ENCODE data around the gene TRIM29. TPM values are rescaled to one million over a fixed set of nuclear protein-coding genes. Genes with fewer than 3 reads are reported as not detected.
A peak's percentile ranks its signal among the peaks of the same experiment; 100 is the strongest.

TRIM29 gene
- total and polyA plus RNA-seq, 2 donors (not counting 1 experiment from before 2014, with no cell fraction given) = not detected

DNA sequence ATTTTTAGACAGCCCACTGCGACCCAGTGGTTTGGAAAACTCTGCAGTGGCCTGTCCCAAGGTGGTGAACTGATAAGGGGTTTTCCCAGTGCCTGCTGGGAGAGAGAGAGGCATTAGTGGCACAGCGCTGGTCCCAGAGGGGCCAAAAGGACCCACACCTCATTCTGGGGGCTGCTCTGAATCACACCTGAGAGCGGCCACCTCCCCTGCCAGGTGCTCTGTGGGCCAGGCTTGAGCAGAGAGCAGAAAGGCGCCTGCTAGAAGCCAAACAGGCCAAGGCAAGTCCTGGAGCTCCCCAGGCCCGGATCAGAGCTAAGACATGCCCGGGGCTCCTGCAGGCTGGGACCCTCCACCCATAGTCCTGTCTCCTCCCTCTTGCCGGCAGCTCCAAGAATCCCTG lies 20.9 kb downstream of the TRIM29 start:
- no peak overlapping the region for H3K27ac ChIP-seq (ENCODE audit: insufficient read depth, low read length)
- H4K20me1 ChIP-seq (ENCODE audit: control insufficient read depth, extremely low read depth, insufficient read depth, low read length) = no peaks in the 10 kb centered on the region
- DNase-seq (ENCODE audit: low read depth in 2 of 2) = no peak
- no peak overlapping the region for H2AFZ ChIP-seq (ENCODE audit: low read length)
- H3K4me2 ChIP-seq (ENCODE audit: extremely low read depth, insufficient read depth, low read length) = no peak overlapping the region
- H3K4me3 ChIP-seq (replicated peaks in 1 of 4; ENCODE audit: control extremely low read depth in 1 of 4, insufficient read depth in 1 of 4, low read depth in 3 of 4, low read length in 4 of 4) = no peak overlapping the region
- no peak for TF ChIP-seq EZH2 (IDR thresholded peaks at IDR 0.05; ENCODE audit: low read length, missing control alignments)
- TF ChIP-seq, protein P1, sequence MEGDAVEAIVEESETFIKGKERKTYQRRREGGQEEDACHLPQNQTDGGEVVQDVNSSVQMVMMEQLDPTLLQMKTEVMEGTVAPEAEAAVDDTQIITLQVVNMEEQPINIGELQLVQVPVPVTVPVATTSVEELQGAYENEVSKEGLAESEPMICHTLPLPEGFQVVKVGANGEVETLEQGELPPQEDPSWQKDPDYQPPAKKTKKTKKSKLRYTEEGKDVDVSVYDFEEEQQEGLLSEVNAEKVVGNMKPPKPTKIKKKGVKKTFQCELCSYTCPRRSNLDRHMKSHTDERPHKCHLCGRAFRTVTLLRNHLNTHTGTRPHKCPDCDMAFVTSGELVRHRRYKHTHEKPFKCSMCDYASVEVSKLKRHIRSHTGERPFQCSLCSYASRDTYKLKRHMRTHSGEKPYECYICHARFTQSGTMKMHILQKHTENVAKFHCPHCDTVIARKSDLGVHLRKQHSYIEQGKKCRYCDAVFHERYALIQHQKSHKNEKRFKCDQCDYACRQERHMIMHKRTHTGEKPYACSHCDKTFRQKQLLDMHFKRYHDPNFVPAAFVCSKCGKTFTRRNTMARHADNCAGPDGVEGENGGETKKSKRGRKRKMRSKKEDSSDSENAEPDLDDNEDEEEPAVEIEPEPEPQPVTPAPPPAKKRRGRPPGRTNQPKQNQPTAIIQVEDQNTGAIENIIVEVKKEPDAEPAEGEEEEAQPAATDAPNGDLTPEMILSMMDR (conservative IDR thresholded peaks at IDR 0.05 in 1 of 2, IDR thresholded peaks at IDR 0.05 in 1 of 2; ENCODE audit: low read depth in 1 of 2, low read length in 2 of 2) = no peak
- H3K4me1 ChIP-seq (ENCODE audit: control insufficient read depth, extremely low read depth, insufficient read depth, low read length) = no peaks in the 10 kb centered on the region
- no peak overlapping the region for H3K9ac ChIP-seq (ENCODE audit: insufficient read depth, low read length)
- H3K79me2 ChIP-seq (ENCODE audit: control insufficient read depth, insufficient read depth, low read length) = no peaks in the 10 kb centered on the region
- no peaks in the 10 kb centered on the region for H3K36me3 ChIP-seq (ENCODE audit: control insufficient read depth, insufficient read depth, low read length)
- H3K27me3 ChIP-seq (ENCODE audit: control insufficient read depth, insufficient read depth, low read length) = no peaks in the 10 kb centered on the region
- H3K9me3 ChIP-seq (ENCODE audit: control insufficient read depth, insufficient read depth, low read depth, low read length) = no peaks in the 10 kb centered on the region

DNA sequence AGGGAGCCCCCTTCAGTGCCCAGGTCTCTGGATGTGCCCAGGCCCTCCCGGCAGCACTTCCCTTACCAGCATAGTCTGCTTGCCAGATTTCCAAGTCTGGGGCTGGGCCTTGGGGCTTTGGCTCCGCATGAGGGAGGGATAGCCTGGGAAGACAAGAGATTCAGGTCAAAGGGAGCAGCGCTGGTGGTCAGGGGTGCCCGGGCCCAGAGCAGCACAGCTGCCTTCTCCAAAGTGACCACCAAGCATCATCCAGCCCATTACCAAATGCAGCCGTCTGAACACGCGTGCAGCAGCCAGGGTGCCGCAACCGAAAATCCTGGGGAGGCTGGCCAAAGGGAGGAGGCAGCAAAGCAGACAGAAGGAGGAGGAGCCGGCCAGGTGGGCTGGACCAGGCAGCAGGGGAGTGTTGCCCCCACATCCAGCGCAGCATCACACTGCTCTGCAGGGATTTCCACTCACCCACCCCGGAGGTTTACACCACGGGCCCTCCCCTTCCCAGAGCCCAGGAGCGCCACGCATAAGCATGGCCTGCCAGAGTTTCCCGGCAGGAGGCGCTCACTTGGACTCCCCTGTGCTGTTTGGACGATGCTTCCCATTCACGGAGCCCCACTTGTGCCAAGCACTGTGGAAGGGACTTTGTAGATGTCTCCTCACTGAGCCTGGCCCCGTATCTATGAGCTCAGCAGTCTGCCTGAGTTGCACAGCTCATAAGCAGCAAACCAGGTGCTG lies 22.5 kb downstream of the TRIM29 start:
- Histone ChIP-seq H3K79me2 (ENCODE audit: control insufficient read depth, insufficient read depth, low read length) (no peaks in the 10 kb centered on the region), H3K9ac (ENCODE audit: insufficient read depth, low read length) (no peak overlapping the region), H3K4me1 (ENCODE audit: control insufficient read depth, extremely low read depth, insufficient read depth, low read length) (no peaks in the 10 kb centered on the region), H3K27ac (ENCODE audit: insufficient read depth, low read length) (no peak overlapping the region), H3K4me2 (ENCODE audit: extremely low read depth, insufficient read depth, low read length) (no peak overlapping the region), H4K20me1 (ENCODE audit: control insufficient read depth, extremely low read depth, insufficient read depth, low read length) (no peaks in the 10 kb centered on the region), H3K27me3 (ENCODE audit: control insufficient read depth, insufficient read depth, low read length) (no peaks in the 10 kb centered on the region), H3K4me3 (replicated peaks in 1 of 4; ENCODE audit: control extremely low read depth in 1 of 4, insufficient read depth in 1 of 4, low read depth in 3 of 4, low read length in 4 of 4) (no peak overlapping the region), H3K36me3 (ENCODE audit: control insufficient read depth, insufficient read depth, low read length) (no peaks in the 10 kb centered on the region), H2AFZ (ENCODE audit: low read length) (no peak overlapping the region), H3K9me3 (ENCODE audit: control insufficient read depth, insufficient read depth, low read depth, low read length) (no peaks in the 10 kb centered on the region)
- TF ChIP-seq, protein P1 (conservative IDR thresholded peaks at IDR 0.05 in 1 of 2, IDR thresholded peaks at IDR 0.05 in 1 of 2; ENCODE audit: low read depth in 1 of 2, low read length in 2 of 2) = peak in 1 of 2 donors; percentile 11
- TF ChIP-seq EZH2 (IDR thresholded peaks at IDR 0.05; ENCODE audit: low read length, missing control alignments) = no peak
- DNase-seq (ENCODE audit: low read depth in 2 of 2) = no peak

DNA sequence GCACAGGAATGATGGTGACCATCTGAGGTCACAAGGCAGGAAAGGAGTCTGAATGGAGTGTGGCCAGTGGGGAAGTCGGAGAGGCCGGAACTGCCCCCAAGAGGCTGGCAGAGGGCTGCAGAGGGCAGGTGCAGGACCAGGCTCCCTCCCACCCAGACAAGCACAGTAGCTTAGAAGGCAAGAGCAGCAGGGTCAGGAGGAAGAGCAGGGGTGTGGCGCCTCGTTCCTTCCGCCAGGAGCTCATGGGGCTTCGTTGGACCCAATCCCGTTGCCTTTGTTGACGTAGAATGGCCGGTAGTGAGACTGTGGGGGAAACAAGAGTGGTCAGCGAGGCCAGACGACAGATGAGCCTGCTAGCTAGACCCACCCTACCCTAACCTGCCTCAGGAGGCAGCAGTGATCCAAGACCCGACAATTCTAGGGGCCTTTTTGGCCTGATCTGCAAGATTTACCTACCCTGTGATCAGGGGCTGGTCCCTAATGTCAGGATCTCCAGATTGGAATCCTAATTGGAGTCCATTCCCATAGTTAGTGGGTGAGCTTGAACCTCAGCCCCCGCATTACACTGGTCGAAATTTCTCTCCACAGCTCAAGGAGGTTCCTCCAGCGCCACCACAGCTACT lies 25.6 kb downstream of the TRIM29 start:
- H3K79me2 ChIP-seq (ENCODE audit: control insufficient read depth, insufficient read depth, low read length) = no peaks in the 10 kb centered on the region
- no peak overlapping the region for H3K9ac ChIP-seq (ENCODE audit: insufficient read depth, low read length)
- DNase-seq (ENCODE audit: low read depth in 2 of 2) = no peak
- no peak overlapping the region for H3K27ac ChIP-seq (ENCODE audit: insufficient read depth, low read length)
- H4K20me1 ChIP-seq (ENCODE audit: control insufficient read depth, extremely low read depth, insufficient read depth, low read length) = no peaks in the 10 kb centered on the region
- H3K9me3 ChIP-seq (ENCODE audit: control insufficient read depth, insufficient read depth, low read depth, low read length) = no peaks in the 10 kb centered on the region
- H3K27me3 ChIP-seq (ENCODE audit: control insufficient read depth, insufficient read depth, low read length) = peaks cover 2% of the 10 kb centered on the region
- H3K36me3 ChIP-seq (ENCODE audit: control insufficient read depth, insufficient read depth, low read length) = no peaks in the 10 kb centered on the region
- H3K4me1 ChIP-seq (ENCODE audit: control insufficient read depth, extremely low read depth, insufficient read depth, low read length) = no peaks in the 10 kb centered on the region
- no peak for TF ChIP-seq EZH2 (IDR thresholded peaks at IDR 0.05; ENCODE audit: low read length, missing control alignments)
- TF ChIP-seq, protein P1 (conservative IDR thresholded peaks at IDR 0.05 in 1 of 2, IDR thresholded peaks at IDR 0.05 in 1 of 2; ENCODE audit: low read depth in 1 of 2, low read length in 2 of 2) = no peak
- H2AFZ ChIP-seq (ENCODE audit: low read length) = no peak overlapping the region
- no peak overlapping the region for H3K4me3 ChIP-seq (replicated peaks in 1 of 4; ENCODE audit: control extremely low read depth in 1 of 4, insufficient read depth in 1 of 4, low read depth in 3 of 4, low read length in 4 of 4)
- H3K4me2 ChIP-seq (ENCODE audit: extremely low read depth, insufficient read depth, low read length) = no peak overlapping the region
